NCI-H460 (cell line): Measurements from ENCODE around the gene PPIL1. TPM values are rescaled to one million over a fixed set of nuclear protein-coding genes. Genes with fewer than 3 reads are reported as not detected.
"Not testable (repeated sequence)": the region's sequence is repeated elsewhere in the genome, so short reads cannot be mapped to it uniquely, and the experiment has no call there.

Source experiments
- DNase-seq: peaks from one replicate; pipeline ENCODE4 v3.0.0-alpha.2; 2016; ENCODE audit warnings: low read depth; ENCODE audit errors: extremely low read depth
- total RNA-seq: library from RNA; depleted of rRNA; stranded (reverse); fragments of >200 nt; shearing (Covaris generic); gene quantifications from 2 replicates; pipeline ENCODE4 v1.2.3, GENCODE V29; 2014; rRNA removed

The PPIL1 gene
- total RNA-seq, 1 experiment from 2014 or later = 47.7 TPM

DNA sequence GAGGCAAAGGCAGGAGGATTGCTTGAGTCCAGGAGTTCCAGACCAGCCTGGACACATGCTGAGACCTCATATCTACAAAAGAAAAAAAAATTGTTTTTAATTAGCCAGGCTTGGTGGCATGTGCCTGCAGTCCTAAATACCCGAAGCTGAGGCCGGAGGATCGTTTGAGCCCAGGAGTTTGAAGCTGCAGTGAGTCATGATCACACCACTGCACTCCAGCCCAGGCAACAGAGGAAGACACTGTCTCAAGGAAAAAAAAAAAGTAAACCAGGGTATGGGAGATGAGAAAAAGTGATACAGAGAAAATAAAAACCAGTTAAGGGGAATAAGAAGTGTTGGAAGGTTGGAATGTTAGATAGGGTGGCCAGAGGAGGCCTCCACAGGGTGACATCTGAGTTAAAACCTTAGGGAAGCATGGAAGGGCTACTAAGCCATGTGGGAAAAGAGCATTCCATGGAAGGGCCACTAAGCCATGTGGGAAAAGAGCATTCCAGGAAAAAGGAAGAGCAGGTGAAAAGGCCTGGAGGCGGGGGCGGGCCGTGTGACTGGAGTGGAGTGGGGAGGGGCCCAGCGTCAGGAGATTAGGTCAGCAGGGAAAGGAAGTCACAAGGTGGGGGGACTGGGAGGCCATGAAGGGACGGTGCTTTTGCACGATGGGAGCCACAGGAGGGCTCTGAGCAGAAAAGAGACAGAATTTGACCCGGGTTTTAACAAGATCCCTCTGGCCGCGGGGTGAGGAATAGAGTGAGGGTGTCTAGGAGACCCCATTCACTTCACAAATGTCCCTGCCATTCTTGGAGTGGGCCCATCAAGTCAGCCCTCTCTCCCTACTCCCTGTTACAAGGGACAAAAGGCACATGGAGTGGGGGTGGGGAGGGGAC lies 53.7 kb downstream of the PPIL1 start:
- no peak for DNase-seq

DNA sequence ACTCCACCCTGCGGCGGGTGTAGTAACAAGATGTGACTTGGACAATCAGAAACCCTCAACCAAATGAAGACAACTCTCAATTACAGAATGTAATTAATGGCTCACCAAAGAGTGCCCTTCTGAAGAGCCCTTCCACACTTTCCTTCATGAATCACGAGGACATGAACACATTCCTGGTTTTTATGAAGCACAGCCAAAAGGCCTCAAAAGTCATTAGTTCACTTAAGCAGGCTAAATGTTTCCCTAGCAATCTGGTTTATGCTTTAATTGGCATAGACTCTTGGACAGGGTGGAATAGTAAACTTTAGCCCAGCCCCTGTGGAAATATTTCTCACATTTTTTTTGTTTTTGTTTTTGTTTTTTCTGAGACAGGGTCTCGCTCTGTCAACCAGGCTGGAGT lies 55.8 kb downstream of the PPIL1 start:
- no peak for DNase-seq

DNA sequence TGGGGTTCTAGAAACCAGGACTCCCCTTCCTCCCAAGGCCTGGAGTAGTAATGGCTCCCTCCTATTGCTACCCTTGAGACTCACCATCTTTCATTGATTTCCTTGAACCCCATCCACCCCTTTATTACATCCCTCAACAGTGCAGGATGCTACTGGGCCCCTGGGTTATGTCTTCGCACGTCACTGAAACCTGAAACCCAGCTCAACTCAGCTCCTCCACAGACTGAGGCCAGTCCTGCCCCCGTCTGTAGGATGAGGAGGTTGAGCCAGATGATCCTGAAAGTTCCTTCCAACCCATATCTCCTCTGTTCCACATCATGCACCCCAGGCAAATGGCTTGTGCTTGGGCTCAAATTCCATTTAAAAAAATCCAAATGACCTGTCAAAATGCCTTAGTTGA lies 56.8 kb downstream of the PPIL1 start:
- DNase-seq = no peak

DNA sequence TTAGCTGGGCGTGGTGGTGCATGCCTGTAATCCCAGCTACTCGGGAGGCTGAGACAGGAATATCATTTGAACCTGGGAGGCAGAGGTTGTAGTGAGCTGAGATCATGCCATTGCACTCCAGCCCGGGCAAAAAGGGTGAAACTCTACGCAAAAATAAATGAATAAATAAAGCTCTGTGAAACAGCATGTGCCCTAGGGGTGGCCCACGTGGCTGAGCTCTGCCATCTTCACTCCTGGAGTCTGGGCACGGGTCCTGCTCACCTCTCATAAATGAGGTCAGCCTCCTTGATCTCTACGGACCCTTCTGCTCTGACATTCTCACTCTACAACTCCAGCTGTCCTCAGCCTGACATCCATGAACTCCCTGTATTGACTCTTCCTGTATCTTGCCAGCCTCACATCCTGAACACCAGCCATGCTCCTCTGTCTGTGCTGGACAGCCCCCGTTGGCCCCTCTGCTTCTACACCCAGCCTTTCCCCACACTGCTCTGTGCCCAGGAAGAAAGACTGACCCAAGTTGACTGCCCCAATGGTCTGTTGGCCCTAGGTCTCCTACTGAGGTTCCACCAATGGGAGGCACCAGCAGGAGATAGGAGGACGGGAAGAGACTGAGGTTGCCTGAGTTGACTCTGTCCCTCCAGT lies 57.3 kb downstream of the PPIL1 start:
- DNase-seq = no peak

DNA sequence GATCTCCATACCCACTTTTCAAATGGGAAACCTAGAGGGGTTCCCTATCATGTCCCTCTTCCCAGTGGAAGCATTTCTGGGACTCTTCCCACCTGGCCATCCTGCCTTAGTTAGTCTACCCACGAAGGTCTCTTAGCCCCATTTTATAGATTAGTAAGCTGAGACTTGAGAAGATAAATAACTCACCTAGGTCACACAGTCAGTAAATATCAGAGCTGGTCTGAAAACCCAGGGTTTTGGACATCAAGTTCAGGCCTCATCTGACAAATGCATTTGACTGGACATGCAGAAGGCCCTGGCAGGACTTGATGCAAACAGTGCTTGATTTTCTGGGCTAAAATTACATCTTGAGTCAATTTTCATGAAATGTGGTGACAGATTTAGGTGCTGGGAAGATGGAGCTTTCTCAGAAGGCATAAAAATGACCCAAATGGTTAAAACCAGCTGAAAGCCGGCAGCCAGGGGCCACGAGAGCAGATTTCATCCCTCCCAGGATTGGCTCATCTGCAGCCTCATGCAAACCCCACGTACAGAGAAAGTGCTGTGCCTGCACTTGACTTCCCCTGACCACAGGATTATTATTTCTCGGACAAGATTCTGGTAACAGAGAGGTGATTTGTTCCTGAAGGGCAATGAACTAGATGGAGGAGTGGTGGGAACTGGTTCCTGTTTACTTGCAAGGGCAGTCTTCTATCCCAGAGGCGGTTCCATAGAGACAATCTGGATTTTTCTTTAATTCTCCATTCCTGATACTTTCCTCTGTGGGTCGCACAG lies 58.5 kb downstream of the PPIL1 start:
- DNase-seq = no peak

DNA sequence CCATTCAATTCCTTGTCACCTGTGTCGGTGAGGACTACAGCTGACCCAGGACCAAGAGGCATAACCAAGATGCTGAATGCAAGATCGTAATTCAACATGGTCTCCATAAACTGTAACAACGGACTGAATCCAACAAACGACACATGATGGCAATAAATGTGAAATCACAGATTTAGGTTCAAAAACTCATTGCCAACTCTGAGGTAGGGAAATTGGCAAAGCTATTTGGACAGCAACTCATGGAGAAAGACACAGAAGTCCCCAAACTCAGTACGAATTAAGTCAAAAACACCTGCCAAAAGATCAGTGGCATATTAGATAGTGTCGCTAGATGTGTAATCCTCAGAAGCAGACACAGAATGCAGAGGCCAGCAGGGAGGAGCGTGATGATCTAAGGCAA lies 60.4 kb downstream of the PPIL1 start:
- no peak for DNase-seq

DNA sequence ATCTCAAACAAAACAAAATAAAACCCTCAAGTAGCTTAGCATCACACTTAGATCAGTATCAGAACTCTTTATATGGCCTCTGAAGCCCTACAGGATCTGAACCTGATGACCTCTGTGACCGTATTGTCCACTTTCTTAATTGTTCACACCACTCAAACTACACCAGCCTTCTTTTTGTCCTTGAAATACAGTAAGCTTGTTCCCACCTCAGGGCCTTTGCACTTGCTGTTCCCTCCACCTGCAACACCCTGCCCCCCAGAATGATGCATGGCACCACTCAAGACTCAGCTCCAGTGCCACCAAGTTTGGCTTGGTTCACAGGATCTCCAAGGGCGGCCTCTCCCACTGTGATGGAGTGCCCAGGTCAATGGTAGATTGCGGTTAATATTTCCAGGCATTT lies 61.1 kb downstream of the PPIL1 start:
- DNase-seq = no peak

DNA sequence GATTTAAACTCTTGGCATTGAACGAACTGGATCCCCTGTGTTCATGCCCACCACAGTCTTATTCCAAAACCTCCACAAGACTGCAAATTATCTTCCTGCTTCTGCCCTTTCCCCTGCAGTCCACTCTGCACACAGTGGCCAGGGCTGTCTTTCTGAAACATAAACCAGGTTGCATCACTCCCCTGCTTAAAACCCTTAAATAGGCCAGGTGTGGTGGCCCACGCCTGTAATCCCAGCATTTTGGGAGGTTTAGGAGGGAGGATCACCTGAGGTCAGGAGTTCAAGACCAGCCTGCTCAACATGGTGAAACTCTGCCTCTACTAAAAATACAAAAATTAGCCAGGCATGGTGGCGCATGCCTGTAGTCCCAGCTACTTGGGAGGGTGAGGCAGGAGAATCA lies 61.6 kb downstream of the PPIL1 start:
- not testable (repeated sequence) for DNase-seq

DNA sequence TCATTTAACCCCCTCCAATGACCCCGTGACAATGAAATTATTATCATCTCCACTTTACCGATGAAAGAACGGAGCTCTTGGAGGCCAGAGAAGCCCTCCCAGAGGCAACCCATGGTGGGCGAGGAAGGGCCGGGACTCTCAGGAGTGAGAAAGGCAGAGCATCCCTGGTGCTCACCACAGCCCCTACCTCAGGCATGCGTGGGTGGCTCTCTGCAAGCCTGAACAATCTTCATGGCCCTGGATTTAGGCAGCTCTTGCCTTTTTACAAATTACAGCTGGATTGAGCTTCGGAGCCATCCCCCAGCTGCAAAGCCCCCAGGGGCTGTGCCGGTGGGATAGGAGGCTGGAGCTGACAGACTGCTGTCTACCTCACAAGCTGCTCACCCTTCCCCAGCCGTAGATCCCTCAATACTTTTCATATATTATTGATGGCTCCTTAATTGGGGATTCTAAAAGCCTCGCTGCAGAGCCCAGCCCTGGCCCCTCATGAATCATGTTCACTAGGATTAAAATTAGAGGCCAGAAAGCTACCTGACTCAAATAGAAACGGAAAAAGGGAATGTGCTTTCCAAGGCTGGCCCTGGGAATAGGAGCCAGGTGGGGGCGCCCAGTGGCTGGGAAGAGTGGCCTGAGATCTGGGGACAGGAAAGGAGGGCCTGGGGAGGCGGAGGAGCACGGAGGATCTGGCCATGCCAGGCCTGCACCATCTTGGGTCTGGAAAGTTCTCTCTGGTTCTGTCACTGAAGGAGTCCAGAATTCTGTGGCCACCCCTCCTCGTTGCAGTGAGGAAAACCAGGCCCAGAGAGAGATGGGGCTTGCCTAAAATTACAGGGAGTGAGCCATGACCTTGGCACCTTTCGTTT lies 64.4 kb downstream of the PPIL1 start:
- no peak for DNase-seq

DNA sequence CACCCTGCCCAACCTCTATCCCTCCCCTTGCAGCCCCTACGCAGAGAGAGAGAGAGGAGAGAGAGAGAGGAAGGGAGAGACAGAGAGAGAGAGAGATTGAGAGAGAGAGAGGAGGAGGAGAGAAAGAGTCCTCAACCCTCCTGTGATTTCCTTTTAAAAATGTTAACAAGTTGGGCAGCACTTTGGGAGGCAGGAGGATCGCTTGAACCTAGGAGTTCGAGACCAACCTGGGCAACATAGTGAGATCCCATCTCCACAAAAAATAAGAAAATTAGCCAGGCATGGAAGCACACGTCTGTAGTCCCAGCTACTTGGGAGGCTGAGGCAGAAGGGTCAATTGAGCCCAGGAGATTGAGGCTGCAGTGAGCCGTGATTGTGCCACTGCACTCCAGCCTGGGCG lies 65.4 kb downstream of the PPIL1 start:
- DNase-seq = no peak

DNA sequence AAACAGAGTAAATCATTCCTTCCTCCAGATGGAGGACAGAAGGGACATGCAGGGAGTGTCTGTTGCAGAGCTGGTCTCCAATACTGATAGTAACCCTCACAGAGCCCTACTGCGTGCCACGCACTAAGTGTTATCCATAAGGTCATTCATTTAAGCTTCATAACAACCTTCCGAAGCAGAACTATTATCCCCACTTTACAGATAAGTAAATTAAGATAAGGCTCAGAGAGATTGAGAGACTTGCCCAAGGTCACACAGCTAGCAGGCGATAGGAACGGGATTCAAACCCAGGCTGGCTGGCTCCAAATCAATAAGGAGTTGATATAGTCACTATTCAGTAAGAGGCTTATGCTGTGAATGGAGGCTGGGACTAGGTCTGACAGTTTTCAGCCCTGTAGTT lies 66.0 kb downstream of the PPIL1 start:
- DNase-seq = no peak

DNA sequence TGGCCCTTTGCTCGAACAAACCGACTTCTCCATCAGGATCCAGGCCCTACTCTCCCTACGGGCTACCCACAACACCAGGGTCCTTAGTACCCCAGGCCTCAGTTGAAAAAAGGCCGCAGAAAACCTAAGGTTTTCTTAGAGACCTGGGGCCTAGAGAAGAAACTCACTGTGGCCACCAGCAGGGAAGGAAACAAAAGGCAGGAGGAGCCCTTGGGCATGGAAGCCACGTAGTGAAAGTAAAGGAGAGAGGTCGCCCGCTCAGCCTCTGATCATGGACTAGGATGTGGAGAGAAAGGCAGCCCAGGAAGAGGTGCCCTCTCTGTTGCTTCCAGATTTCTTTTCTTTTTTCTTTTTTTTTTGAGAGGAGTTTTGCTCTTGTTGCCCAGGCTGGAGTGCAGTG lies 66.9 kb downstream of the PPIL1 start:
- DNase-seq = no peak

DNA sequence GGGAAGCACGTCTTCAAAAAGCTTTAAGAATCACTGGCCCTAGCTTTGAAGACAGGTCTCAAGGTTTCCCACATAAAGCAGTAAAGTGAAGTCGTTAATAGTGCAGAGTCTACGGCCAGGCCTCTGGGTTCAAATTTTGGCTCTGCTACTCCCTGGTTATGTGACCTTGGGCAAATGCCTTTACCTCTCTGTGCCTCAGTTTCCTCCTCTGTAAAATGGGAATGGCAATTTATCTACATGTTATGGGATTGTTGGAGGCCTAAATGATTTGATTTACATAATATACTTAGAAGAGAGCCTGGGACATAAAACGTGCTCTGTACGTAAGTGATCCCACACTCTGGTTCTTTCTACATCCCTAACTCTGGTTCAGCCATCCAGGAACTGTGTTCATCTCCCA lies 67.5 kb downstream of the PPIL1 start:
- DNase-seq = no peak

DNA sequence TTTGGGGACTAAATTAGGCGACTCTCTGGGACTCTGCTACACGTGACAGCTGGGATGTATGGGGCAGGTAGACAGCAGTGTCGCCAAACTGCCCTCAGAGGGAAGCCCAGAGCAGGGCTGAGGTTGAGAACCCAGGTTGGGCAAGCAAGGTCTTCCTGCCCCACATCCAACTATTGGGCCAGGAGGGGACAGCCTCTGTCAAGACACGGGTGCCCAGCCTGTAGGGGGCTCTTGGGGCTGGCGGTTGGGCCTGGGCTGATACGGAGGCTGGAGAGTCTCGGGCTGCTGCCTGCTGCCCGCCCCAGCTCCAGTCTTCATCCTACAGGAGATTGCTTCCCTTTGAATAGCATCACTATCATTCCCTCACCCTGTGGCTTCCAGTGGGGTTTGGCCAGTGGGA lies 68.7 kb downstream of the PPIL1 start:
- DNase-seq = no peak

DNA sequence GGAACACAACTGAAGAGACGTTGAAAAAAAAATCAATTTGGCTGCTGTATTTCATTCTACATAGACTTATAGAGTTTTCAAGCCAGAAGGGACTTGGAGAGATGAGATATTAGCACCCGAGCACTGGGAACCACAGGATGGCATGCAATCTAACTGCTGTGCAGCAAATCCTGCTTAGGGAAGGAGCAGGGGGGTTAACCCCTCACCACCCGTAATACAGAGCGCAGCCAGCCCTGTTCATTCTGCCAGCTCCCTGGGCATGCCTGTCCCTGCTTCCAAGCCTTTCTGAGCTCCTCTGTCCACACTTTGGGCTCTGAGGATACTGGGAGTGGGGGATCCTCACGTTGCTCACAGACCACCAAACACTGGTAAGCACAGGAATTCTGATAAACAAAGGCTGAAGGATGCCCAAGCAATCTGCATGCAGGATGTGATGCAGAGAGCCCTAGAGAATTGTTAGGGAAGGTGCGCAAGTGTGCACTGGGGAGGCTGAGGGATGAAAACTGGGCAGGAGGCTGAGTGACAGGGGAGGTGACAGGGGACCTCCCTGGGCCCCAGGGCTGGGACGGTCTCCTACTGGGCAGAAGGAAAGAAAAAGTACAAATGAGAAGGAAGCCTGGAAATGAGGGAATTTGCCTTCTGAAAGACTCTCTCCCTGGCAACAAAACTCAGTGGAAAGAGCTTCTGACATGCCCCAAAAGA lies 69.4 kb downstream of the PPIL1 start:
- no peak for DNase-seq

Other genes with a start within 250 kb of the PPIL1 start
- gene CDKN1A, start 196.1 kb downstream of the PPIL1 start, total RNA-seq = 170 and 205 TPM in 2 replicates
- not detected in 2 replicates for gene RAB44, start 177.0 kb downstream of the PPIL1 start, total RNA-seq
- gene CPNE5, start 35.4 kb downstream of the PPIL1 start, total RNA-seq = 0.07 and 0.63 TPM in 2 replicates
- gene C6orf89, start 11.1 kb upstream of the PPIL1 start, total RNA-seq = 21.9 and 22.4 TPM in 2 replicates
- gene PI16, start 79.9 kb upstream of the PPIL1 start, total RNA-seq = 0.07 TPM in 1 of 2 replicates, not detected in the other
- 191 and 198 TPM in 2 replicates for gene MTCH1, start 111.4 kb upstream of the PPIL1 start, total RNA-seq
- gene FGD2, start 130.9 kb upstream of the PPIL1 start, total RNA-seq = 0.10 TPM in 1 of 2 replicates, not detected in the other